CD4-positive, alpha-beta T cell treated with Interferon alpha-2 for 1 hour (primary cell): ENCODE results near the gene CCT8.

Experiments used
- DNase-seq, 2 donors: peaks; one replicate each; pipeline ENCODE4 v3.0.0-alpha.2; 2020 to 2022

CCT8 gene

GRCh38 chr21:29077651-29078090, 4.2 kb upstream of the CCT8 start:
- peak in 1 of 2 donors; percentile 36 for DNase-seq

- peak; percentile 90 to 91 for DNase-seq
Observed at GRCh38 chr21:29076731-29077640, 3.5 kb upstream of the CCT8 start.

GRCh38 chr21:29075706-29076466, 2.4 kb upstream of the CCT8 start:
- DNase-seq = no peak

- no peak for DNase-seq
Observed at GRCh38 chr21:29074783-29075182, 1.3 kb upstream of the CCT8 start.

GRCh38 chr21:29074007-29074376, 544 bp upstream of the CCT8 start:
- no peak for DNase-seq

- DNase-seq = no peak
Observed at GRCh38 chr21:29072873-29073221, 601 bp downstream of the CCT8 start.

GRCh38 chr21:29064850-29065481, 8.5 kb downstream of the CCT8 start:
- no peak for DNase-seq

GRCh38 chr21:29056538-29057050, 16.9 kb downstream of the CCT8 start:
- DNase-seq = no peak

- no peak for DNase-seq
Observed at GRCh38 chr21:29056005-29056404, 17.4 kb downstream of the CCT8 start.

GRCh38 chr21:29055080-29055479, 18.4 kb downstream of the CCT8 start:
- DNase-seq = no peak

- DNase-seq = no peak
Observed at GRCh38 chr21:29053656-29054055, 19.8 kb downstream of the CCT8 start.

GRCh38 chr21:29053011-29053553, 20.4 kb downstream of the CCT8 start:
- DNase-seq = no peak

- DNase-seq = no peak
Observed at GRCh38 chr21:29052224-29052623, 21.2 kb downstream of the CCT8 start.

- no peak for DNase-seq
Observed at GRCh38 chr21:29034678-29035077, 38.8 kb downstream of the CCT8 start.

GRCh38 chr21:29033871-29034270, 39.6 kb downstream of the CCT8 start:
- DNase-seq = no peak

GRCh38 chr21:29033301-29033700, 40.1 kb downstream of the CCT8 start:
- DNase-seq = no peak

GRCh38 chr21:29030909-29031308, 42.5 kb downstream of the CCT8 start:
- DNase-seq = no peak

- no peak for DNase-seq
Observed at GRCh38 chr21:29029524-29029923, 43.9 kb downstream of the CCT8 start.

GRCh38 chr21:29025328-29025713, 48.1 kb downstream of the CCT8 start:
- peak in 1 of 2 donors; percentile 26 for DNase-seq

- DNase-seq = peak; percentile 94 to 97
Observed at GRCh38 chr21:29024474-29025327, 48.7 kb downstream of the CCT8 start, which contains the start of gene USP16. USP16 (plus strand) TSS chr21:29024668; CDS start chr21:29027914, 3,246 bp downstream.

GRCh38 chr21:29022166-29022565, 51.3 kb downstream of the CCT8 start:
- DNase-seq = peak in 1 of 2 donors; percentile 45

- DNase-seq = no peak
Observed at GRCh38 chr21:29018540-29018939, 54.9 kb downstream of the CCT8 start.
